Measurements from ENCODE around the gene MAOA. TPM values are rescaled to one million over a fixed set of nuclear protein-coding genes. Genes with fewer than 3 reads are reported as not detected.

MAOA gene
- total and polyA plus RNA-seq, 9 of the 15 experiments (the other 6 are each of a cell fraction or from before 2014, with no cell fraction given), result 0.68 to 2.7 (median 1.9) TPM

GRCh38 chrX:43633757-43634156, 22.3 kb upstream of the MAOA start:
- H3K4me1 ChIP-seq (replicated peaks in 1 of 2; ENCODE audit: control insufficient read depth in 2 of 2, insufficient read depth in 2 of 2, low read length in 2 of 2), result no peaks in the 10 kb centered on the region
- H4K20me1 ChIP-seq (replicated peaks; ENCODE audit: control insufficient read depth, insufficient read depth, low read length), result no peaks in the 10 kb centered on the region
- WGBS (ENCODE audit: insufficient coverage, low coverage, missing lambda C conversion rate), result 16% methylated on average over 3 of the region's 3 CpGs
- H3K4me3 ChIP-seq, result no peak overlapping the region
- H3K9me3 ChIP-seq (replicated peaks; ENCODE audit: control insufficient read depth, insufficient read depth, low read depth, low read length), result no peaks in the 10 kb centered on the region
- ChIA-PET CTCF (ENCODE audit: low intra/inter-chr PET ratio) (no interaction called here), POLR2A (interaction anchor here (0.6 kb wide), 1 partner anchor 410 kb away, joined by 3 read pairs; no protein-coding TSS in a partner anchor)
- no peak for DNase-seq (ENCODE audit: extremely low read depth in 1 of 4, low spot score in 3 of 4)
- peaks cover 0 to 3% of the 10 kb centered on the region in 2 experiments; a peak in 2 of 5 replicates for H3K27me3 ChIP-seq (ENCODE audit: control insufficient read depth in 2 of 2, insufficient read depth in 2 of 2, low read length in 2 of 2)
- no peak overlapping the region for H3K4me2 ChIP-seq (ENCODE audit: insufficient read depth, low read length)
- FAIRE-seq, result no peak
- H3K36me3 ChIP-seq (ENCODE audit: control insufficient read depth, insufficient read depth, low read length), result no peaks in the 10 kb centered on the region
- intact Hi-C loops (cut with micrococcal nuclease), result no loop called here
- no peaks in the 10 kb centered on the region for H3K79me2 ChIP-seq (ENCODE audit: control insufficient read depth, insufficient read depth, low read length)
- no TSS peak for BruUV-seq (replicated peaks)
- H3K9me1 ChIP-seq (ENCODE audit: control insufficient read depth, insufficient read depth, low read length), result no peaks in the 10 kb centered on the region
- ATAC-seq, result no peak
- in situ Hi-C loops (cut with MboI), result no loop called here
- no peak overlapping the region for H3K9ac ChIP-seq (ENCODE audit: insufficient read depth in 1 of 2, low read depth in 2 of 2, low read length in 2 of 2)
- H3K27ac ChIP-seq (ENCODE audit: extremely low read depth, low read depth, low read length), result no peak overlapping the region
- H2AFZ ChIP-seq (ENCODE audit: low read depth, low read length), result no peak overlapping the region
- TF ChIP-seq KLF1 (tag; IDR thresholded peaks at IDR 0.05) (no peak), ETV1 (tag; conservative IDR thresholded peaks at IDR 0.05; ENCODE audit: low read depth) (no peak), BDP1 (IDR thresholded peaks at IDR 0.05; ENCODE audit: insufficient read depth, insufficient read length) (no peak), TAF9B (IDR thresholded peaks at IDR 0.05; ENCODE audit: partially characterized antibody) (no peak), MAZ (CRISPR knock-in tag; conservative IDR thresholded peaks at IDR 0.05 in 1 of 2, IDR thresholded peaks at IDR 0.05 in 1 of 2) (no peak)

- no peak overlapping the region for H3K4me3 ChIP-seq
- no peaks in the 10 kb centered on the region for H3K9me1 ChIP-seq (ENCODE audit: control insufficient read depth, insufficient read depth, low read length)
- H3K27ac ChIP-seq (ENCODE audit: extremely low read depth, low read depth, low read length), result no peak overlapping the region
- peaks cover 0 to 5% of the 10 kb centered on the region in 2 experiments; a peak in 2 of 5 replicates for H3K27me3 ChIP-seq (ENCODE audit: control insufficient read depth in 2 of 2, insufficient read depth in 2 of 2, low read length in 2 of 2)
- no peak overlapping the region for H2AFZ ChIP-seq (ENCODE audit: low read depth, low read length)
- H3K4me1 ChIP-seq (replicated peaks in 1 of 2; ENCODE audit: control insufficient read depth in 2 of 2, insufficient read depth in 2 of 2, low read length in 2 of 2), result peaks cover 0 to 3% of the 10 kb centered on the region in 2 experiments; a peak in 1 of 5 replicates
- no peaks in the 10 kb centered on the region for H3K36me3 ChIP-seq (ENCODE audit: control insufficient read depth, insufficient read depth, low read length)
- WGBS (ENCODE audit: insufficient coverage, low coverage, missing lambda C conversion rate), result 12% methylated on average over 5 of the region's 5 CpGs
- no peak for FAIRE-seq
- ChIA-PET CTCF (ENCODE audit: low intra/inter-chr PET ratio) (no interaction called here), POLR2A (no interaction called here)
- H3K4me2 ChIP-seq (ENCODE audit: insufficient read depth, low read length), result no peak overlapping the region
- BruUV-seq (replicated peaks), result no TSS peak
- no peak for ATAC-seq
- in situ Hi-C loops (cut with MboI) (no loop called here), intact Hi-C loops (cut with micrococcal nuclease) (no loop called here)
- no peak for DNase-seq (ENCODE audit: extremely low read depth in 1 of 4, low spot score in 3 of 4)
- H4K20me1 ChIP-seq (replicated peaks; ENCODE audit: control insufficient read depth, insufficient read depth, low read length), result no peaks in the 10 kb centered on the region
- no peaks in the 10 kb centered on the region for H3K79me2 ChIP-seq (ENCODE audit: control insufficient read depth, insufficient read depth, low read length)
- no peak overlapping the region for H3K9ac ChIP-seq (ENCODE audit: insufficient read depth in 1 of 2, low read depth in 2 of 2, low read length in 2 of 2)
- H3K9me3 ChIP-seq (replicated peaks; ENCODE audit: control insufficient read depth, insufficient read depth, low read depth, low read length), result no peaks in the 10 kb centered on the region
- TF ChIP-seq ETS2 (tag; IDR thresholded peaks at IDR 0.05; ENCODE audit: borderline replicate concordance, poor library complexity, severe bottlenecking) (no peak), LEF1 (IDR thresholded peaks at IDR 0.05) (no peak), ZNF354B (CRISPR knock-in tag; IDR thresholded peaks at IDR 0.05) (no peak), ZNF76 (CRISPR knock-in tag; IDR thresholded peaks at IDR 0.05; ENCODE audit: borderline replicate concordance) (no peak), HMG20A (CRISPR knock-in tag; conservative IDR thresholded peaks at IDR 0.05) (no peak), ELF1 (tag; IDR thresholded peaks at IDR 0.05) (no peak), MYNN (IDR thresholded peaks at IDR 0.05) (no peak), MYNN (CRISPR knock-in tag; IDR thresholded peaks at IDR 0.05) (no peak), CBFB (CRISPR knock-in tag; IDR thresholded peaks at IDR 0.05) (no peak), ZNF239 (CRISPR knock-in tag; IDR thresholded peaks at IDR 0.05) (no peak), ZNF395 (CRISPR knock-in tag; IDR thresholded peaks at IDR 0.05) (no peak)
These were observed 15.6 kb upstream of the MAOA start for GRCh38 chrX:43640482-43640881.
